GM19438 (cell line): ENCODE measurements around the gene ACER3.

ENCODE experiments used
- ATAC-seq: cut with Tn5 transposase; IDR thresholded peaks from one replicate; pipeline ENCODE4 v1.9.1; 2021; ENCODE audit warnings: low read depth; ENCODE audit not compliant: unreplicated experiment

ACER3 gene

GRCh38 chr11:77069969-77070582 is 209.4 kb downstream of the ACER3 start:
- no peak for ATAC-seq

GRCh38 chr11:77071077-77071476 is 210.4 kb downstream of the ACER3 start:
- no peak for ATAC-seq

DNA sequence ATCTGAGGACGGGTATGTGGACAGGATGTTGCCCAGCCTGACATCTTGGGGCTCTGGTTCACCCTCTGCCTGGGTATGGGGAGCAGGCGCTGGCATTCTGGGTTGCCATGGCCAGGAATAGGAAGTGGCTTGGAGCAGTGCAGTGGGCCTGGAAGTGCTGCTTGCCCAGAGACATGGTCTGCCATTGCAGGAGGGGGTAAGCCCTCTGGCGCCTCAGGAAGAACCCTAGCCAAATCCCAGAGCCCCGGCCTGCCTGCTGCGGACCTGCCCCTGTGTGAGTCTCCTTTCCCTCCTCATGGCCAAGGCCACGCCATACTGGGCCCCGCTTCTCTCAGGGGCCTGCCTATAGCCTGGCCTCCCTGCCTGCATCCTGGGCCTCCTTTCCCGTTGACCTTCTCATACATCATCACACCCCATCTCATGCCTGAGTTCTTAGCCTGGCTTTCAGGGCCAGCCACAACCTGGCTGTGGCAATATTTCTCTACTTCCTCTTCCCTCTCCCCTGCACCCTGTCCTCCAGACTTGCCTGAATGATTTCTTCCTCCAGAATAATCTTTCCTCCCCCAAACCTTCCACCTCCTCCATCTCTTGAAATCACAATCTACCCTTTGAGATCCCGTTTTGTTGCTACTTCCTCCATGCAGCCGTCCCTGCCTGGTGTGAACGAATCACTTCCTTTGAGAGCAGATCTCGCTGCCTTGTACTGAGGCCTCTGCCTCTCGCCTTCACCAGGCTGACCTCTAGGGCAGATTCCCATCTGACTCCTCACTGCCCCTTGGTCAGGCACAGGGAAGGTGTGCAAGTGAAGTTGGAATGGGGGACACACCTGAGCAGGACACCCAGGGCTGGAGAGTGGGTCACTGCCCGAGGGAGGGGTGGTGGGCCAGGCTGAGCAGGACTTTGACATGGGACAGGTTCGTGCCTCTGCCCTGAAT is 211.2 kb downstream of the ACER3 start:
- ATAC-seq, result no peak

DNA sequence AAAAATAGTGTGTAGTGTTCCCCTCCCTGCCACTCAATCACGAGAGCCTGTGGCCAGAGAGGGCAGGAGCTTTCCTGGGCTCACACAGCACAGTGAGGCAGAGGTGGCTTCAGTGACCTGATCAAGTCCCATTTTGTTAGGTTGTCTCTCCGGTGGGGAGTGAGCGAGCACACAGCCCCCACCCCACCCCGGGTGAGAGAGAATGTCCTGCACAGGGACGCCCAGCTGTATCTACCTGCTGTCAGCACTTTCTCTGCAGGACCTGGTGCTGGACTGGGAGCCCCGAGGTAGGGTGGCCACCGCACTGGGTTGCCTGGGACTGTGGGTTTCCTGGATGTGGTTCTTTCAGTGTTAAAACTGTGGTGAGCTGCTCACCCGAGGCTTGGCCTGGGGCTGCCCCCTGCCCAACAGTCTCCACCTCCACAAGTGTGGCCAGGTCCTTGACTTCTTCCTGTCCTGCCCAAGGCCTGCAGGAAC is 212.2 kb downstream of the ACER3 start:
- no peak for ATAC-seq

GRCh38 chr11:77073328-77074001 is 212.7 kb downstream of the ACER3 start:
- ATAC-seq, result no peak

GRCh38 chr11:77074205-77074604 is 213.5 kb downstream of the ACER3 start:
- ATAC-seq, result no peak

DNA sequence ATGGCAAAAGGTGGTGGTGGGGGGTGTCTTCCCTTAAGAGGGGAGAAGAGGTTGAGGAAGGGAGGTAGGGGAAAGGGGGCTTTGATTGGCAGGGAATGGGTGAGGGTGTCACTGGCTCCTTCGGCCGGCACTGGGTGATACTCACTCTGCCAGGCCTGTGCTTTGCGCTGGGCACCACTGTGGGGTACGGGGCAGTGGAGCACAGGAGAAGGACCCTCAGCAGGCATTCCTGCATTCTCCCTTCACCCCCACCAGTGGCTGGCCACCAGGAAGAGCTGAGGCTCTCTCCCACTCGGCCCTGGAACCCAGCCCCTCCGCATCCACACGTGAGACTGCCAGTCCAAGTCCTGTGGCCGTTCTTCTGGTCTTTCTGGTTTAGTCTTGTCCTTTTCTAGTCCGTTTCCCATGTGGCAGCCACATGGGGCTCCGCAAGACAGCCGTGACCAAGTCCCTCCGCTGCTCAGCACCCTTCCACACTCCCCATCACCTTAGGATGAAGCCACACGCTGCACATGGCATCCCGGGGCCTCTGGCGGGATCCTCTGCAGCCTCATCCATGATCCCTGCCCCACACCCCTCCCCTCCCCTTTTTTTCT is 214.0 kb downstream of the ACER3 start:
- no peak for ATAC-seq

DNA sequence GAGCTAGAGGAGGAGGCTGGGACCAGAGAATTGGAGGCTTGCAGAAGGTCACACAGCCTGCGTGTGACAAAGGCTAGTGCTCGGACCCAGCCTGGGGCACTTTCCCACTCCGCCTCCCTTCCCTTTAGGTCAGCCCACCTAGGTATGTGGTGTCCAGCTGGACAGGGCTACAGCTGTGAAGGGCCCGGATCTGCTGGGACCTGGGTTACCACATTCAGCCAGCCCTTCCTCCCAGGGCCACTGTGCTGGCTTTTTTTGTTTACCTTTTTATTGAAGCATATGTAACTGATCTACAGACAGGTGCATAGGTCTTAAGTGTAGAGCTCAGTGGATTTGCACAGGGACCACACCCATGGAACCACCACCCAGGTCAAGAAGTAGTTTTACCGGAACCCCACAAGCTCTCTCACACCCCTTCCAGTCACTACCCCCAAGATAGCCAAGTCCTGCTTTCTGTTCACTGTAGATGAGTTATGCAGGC is 214.7 kb downstream of the ACER3 start:
- no peak for ATAC-seq
